GM12878 (cell line): ENCODE data around the gene NAV2.
"Not testable (repeated sequence)": the region's sequence is repeated elsewhere in the genome, so short reads cannot be mapped to it uniquely, and the experiment has no call there.

ENCODE experiments used
- BRCA1 ChIP-seq: IDR thresholded peaks from 2 replicates; pipeline ENCODE4 v1.6.1; 2011; ENCODE audit warnings: low read depth, low read length, improper control_type of control experiment
- CHD1 ChIP-seq: IDR thresholded peaks from 2 replicates; pipeline ENCODE4 v1.6.1; 2012; ENCODE audit warnings: low read depth, low read length, improper control_type of control experiment
- CTCF ChIP-seq, 3 experiments: IDR thresholded peaks in 2 of 3; conservative IDR thresholded peaks in 1 of 3; 2 replicates each; pipeline ENCODE4 v1.5.1; 2011; ENCODE audit warnings: low read depth in 3 of 3, low read length in 3 of 3, mild to moderate bottlenecking in 3 of 3, control low read depth in 2 of 3, moderate library complexity in 2 of 3, inconsistent platforms in 1 of 3, mixed read lengths in 1 of 3; ENCODE audit not compliant: control insufficient read depth in 2 of 3, insufficient read depth in 1 of 3; ENCODE audit errors: extremely low read depth in 1 of 3
- EZH2 ChIP-seq: IDR thresholded peaks from 2 replicates; pipeline ENCODE4 v1.6.1; 2012; ENCODE audit warnings: low read depth, mild to moderate bottlenecking, control low read depth, inconsistent platforms, low read length, borderline replicate concordance; ENCODE audit not compliant: control insufficient read depth
- SP1 ChIP-seq: IDR thresholded peaks from one replicate; pipeline ENCODE4 v1.6.1; 2011; ENCODE audit warnings: low read depth, low read length
- ZNF207 ChIP-seq: fragments of 450-650 bp; IDR thresholded peaks from 2 replicates; pipeline ENCODE4 v1.6.1; 2014; ENCODE audit warnings: antibody characterized with exemption, mild to moderate bottlenecking, borderline replicate concordance
- ZNF217 ChIP-seq: fragments of 450-650 bp; IDR thresholded peaks from 2 replicates; pipeline ENCODE4 v1.6.1; 2017; ENCODE audit warnings: antibody characterized with exemption, mild to moderate bottlenecking
- ZNF274 ChIP-seq: IDR thresholded peaks from one replicate; pipeline ENCODE4 v1.8.0; 2011; ENCODE audit not compliant: insufficient read length, insufficient read depth

- not testable (repeated sequence) for TF ChIP-seq ZNF274; BRCA1; CTCF (IDR thresholded peaks at IDR 0.05 in 2 of 3, conservative IDR thresholded peaks at IDR 0.05 in 1 of 3; ENCODE audit: control insufficient read depth in 2 of 3, extremely low read depth in 1 of 3, insufficient read depth in 1 of 3, low read depth in 3 of 3, low read length in 3 of 3); SP1; EZH2; CHD1; ZNF217; ZNF207
These were observed 415.8 kb downstream of the NAV2 start for GRCh38 chr11:20128528-20128825.
